ENCODE results near the gene ATE1. TPM values are rescaled to one million over a fixed set of nuclear protein-coding genes. Genes with fewer than 3 reads are reported as not detected.

Gene ATE1
- total and polyA plus RNA-seq, 9 donors, result 8.9 to 36.6 (median 31.2) TPM

- Histone ChIP-seq H3K27ac (no peak overlapping the region), H3K9me3 (no peaks in the 10 kb centered on the region), H3K27me3 (no peaks in the 10 kb centered on the region), H3K4me1 (ENCODE audit: insufficient read depth) (no peaks in the 10 kb centered on the region), H3K4me3 (no peak overlapping the region), H3K36me3 (no peaks in the 10 kb centered on the region)
- DNase-seq, result no peak
- no peak for TF ChIP-seq EP300 (IDR thresholded peaks at IDR 0.05)
- no peak for TF ChIP-seq CTCF (IDR thresholded peaks at IDR 0.05)
- TF ChIP-seq POLR2A (IDR thresholded peaks at IDR 0.05), result no peak
- intact Hi-C loops (cut with DNase I), result no loop called here
- WGBS, 3 donors, result 7 to 30% (median 9%) methylated on average over 2 of the region's 2 CpGs
These were observed 21.2 kb upstream of the ATE1 start for GRCh38 chr10:121949049-121949448.

GRCh38 chr10:121947343-121948330 is 19.8 kb upstream of the ATE1 start:
- intact Hi-C loops (cut with DNase I), result no loop called here
- Histone ChIP-seq H3K27ac (no peak overlapping the region), H3K36me3 (no peaks in the 10 kb centered on the region), H3K27me3 (no peaks in the 10 kb centered on the region), H3K9me3 (no peaks in the 10 kb centered on the region), H3K4me1 (ENCODE audit: insufficient read depth) (no peaks in the 10 kb centered on the region), H3K4me3 (no peak overlapping the region)
- 84 to 89% (median 88%) methylated on average over 7 of the region's 7 CpGs for WGBS, 3 donors
- no peak for TF ChIP-seq EP300 (IDR thresholded peaks at IDR 0.05)
- no peak for TF ChIP-seq POLR2A (IDR thresholded peaks at IDR 0.05)
- TF ChIP-seq CTCF (IDR thresholded peaks at IDR 0.05), result no peak
- DNase-seq, result no peak

GRCh38 chr10:121942749-121943416 is 15.1 kb upstream of the ATE1 start:
- WGBS, 3 donors, result 64 to 90% (median 84%) methylated on average over 2 of the region's 2 CpGs
- H3K27ac ChIP-seq, result no peak overlapping the region

More at GRCh38 chr10:121942749-121943416, 15.1 kb upstream of the ATE1 start:
- Histone ChIP-seq H3K9me3 (no peaks in the 10 kb centered on the region), H3K4me3 (no peak overlapping the region), H3K27me3 (peaks cover 3% of the 10 kb centered on the region), H3K36me3 (no peaks in the 10 kb centered on the region), H3K4me1 (ENCODE audit: insufficient read depth) (no peaks in the 10 kb centered on the region)
- no peak for DNase-seq
- intact Hi-C loops (cut with DNase I), result no loop called here
- TF ChIP-seq EP300 (IDR thresholded peaks at IDR 0.05), result no peak
- TF ChIP-seq POLR2A (IDR thresholded peaks at IDR 0.05), result no peak
- no peak for TF ChIP-seq CTCF (IDR thresholded peaks at IDR 0.05)
